GM21381 (cell line): ENCODE measurements around the gene SEC23IP.
"Not testable (repeated sequence)": the region's sequence is repeated elsewhere in the genome, so short reads cannot be mapped to it uniquely, and the experiment has no call there.

Source experiments
- ATAC-seq: cut with Tn5 transposase; IDR thresholded peaks from one replicate; pipeline ENCODE4 v1.9.1; 2021; ENCODE audit warnings: mild to moderate bottlenecking, moderate library complexity; ENCODE audit not compliant: unreplicated experiment

The SEC23IP gene

GRCh38 chr10:119892188-119893065 lies at the start of gene SEC23IP:
SEC23IP (plus strand) TSS chr10:119892730; CDS start chr10:119892783, 53 bp downstream.
- peak; percentile 99 for ATAC-seq

DNA sequence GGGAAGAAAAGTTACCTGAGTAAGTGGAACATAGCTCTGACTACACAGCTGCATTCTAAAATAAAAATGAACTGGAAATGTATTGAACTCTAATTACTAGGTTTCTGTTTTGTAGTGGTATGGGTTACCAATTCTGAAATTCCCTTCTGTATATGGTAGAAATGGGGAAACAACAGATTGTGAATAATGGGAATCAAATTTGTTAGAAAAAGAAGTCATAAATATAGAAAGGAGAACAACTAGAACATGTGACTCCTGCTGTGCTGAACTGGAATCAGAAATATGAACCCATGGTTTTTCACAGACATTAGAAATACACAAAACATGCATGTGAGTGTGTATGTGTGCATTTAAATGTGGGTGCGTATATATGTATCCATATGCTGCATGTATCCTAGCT lies 46.9 kb upstream of the SEC23IP start:
- no peak for ATAC-seq

GRCh38 chr10:119849031-119849789 lies 43.3 kb upstream of the SEC23IP start:
- no peak for ATAC-seq

GRCh38 chr10:119849944-119850343 lies 42.6 kb upstream of the SEC23IP start:
- ATAC-seq = no peak

- no peak for ATAC-seq
Observed at GRCh38 chr10:119852277-119852676, 40.3 kb upstream of the SEC23IP start.

- ATAC-seq = no peak
Observed at GRCh38 chr10:119852822-119853221, 39.7 kb upstream of the SEC23IP start.

GRCh38 chr10:119853574-119853973 lies 39.0 kb upstream of the SEC23IP start:
- ATAC-seq = no peak

DNA sequence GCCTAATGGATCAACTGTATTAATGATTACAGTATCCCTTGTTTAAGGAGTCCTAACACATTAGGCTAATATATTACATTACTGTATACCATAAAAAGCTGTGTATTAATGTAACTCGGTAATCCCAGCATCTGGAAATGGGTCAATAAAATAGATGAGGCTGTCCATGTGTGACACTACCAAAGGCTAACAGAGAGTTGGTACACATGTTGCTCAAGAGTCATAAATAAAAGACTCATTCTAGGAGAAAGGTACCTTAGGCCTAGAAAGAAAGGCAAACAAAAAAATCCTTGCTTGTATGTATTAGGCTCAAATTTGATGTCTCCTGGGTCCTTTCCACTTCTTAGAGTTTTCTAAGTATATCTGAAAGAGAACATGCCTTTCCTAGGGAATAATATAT lies 34.5 kb upstream of the SEC23IP start:
- no peak for ATAC-seq

GRCh38 chr10:119859420-119860258 lies 32.9 kb upstream of the SEC23IP start:
- no peak for ATAC-seq

DNA sequence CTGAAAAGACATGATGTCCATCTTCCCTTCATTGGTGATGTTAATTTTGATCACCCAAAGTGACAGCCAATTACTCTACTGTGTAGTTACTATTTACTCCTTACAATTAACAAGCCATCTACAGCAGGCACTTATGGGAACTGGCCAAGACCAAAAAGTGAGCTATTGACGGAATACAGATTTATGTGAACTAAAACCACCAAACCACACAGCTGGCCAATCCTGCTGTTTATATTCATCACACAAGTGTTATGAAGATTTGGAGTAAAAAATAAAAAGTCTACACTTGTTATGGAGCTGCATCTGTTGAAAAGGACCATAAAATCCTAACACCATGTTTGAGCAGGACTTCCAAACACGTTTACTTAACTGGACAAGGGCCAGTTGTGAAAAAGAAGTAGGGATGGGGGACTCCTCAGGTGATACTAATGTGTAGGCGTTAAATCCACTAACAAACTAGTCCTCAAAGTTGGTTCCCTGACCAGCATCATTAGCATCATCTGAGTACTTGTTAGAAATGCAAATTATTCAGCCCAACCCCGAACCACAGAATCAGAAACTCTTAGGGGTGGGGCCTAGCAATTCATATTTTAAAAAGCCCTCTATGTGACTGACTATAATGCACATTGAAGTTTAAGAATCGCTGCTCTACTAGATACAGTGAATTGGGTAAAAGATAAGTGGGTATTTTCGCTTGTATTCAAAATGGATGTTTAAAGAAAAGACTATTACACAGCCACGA lies 31.5 kb upstream of the SEC23IP start:
- ATAC-seq = no peak

DNA sequence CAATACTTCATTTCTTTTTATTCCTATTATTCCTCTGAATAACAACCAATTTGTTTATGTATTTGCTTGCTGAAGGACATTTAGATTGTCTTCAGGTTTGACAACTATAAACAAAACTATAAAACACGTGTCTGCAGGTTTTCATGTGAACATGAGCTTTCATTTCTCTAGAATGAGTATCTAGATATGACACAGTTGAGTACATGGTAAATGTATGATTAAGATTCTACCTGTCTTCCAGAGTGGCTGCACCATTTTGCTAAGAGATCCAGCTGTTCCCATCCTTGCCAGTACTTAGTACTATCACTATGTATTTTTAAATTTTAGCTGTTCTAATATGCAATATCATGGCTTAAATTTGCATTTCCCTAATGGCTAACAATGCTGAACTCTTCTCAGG lies 30.0 kb upstream of the SEC23IP start:
- no peak for ATAC-seq

DNA sequence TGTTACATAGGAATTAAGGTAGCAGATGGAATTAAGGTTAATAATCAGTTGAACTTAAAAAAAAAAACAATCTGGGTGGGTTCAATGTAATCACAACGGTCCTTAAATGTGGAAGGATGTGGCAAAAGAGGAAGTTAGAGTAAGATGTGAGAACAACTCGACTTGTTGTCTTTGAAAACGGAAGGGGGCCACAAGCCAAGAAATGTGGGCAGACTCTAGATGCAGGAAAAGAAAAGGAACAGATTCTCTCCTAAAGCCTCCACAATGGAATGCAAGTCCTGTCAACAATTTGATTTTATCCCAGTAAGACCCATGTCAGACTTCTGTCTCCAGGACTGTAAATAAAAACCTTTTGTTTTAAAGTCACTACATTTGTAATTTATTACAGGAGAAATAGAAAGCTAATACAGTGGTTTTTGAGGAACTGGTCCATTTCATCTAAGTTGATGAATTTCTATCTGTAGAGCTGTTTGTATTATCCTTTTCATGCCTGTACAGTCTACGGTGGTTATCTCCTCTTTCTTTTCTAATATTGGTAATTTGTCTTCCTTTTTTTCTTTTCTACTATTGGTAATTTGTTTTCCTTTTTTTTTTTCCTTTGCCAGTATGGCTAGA lies 28.5 kb upstream of the SEC23IP start:
- no peak for ATAC-seq

- ATAC-seq = no peak
Observed at GRCh38 chr10:119865699-119866240, 26.8 kb upstream of the SEC23IP start.

GRCh38 chr10:119867317-119867716 lies 25.2 kb upstream of the SEC23IP start:
- no peak for ATAC-seq

GRCh38 chr10:119869398-119869797 lies 23.1 kb upstream of the SEC23IP start:
- not testable (repeated sequence) for ATAC-seq

DNA sequence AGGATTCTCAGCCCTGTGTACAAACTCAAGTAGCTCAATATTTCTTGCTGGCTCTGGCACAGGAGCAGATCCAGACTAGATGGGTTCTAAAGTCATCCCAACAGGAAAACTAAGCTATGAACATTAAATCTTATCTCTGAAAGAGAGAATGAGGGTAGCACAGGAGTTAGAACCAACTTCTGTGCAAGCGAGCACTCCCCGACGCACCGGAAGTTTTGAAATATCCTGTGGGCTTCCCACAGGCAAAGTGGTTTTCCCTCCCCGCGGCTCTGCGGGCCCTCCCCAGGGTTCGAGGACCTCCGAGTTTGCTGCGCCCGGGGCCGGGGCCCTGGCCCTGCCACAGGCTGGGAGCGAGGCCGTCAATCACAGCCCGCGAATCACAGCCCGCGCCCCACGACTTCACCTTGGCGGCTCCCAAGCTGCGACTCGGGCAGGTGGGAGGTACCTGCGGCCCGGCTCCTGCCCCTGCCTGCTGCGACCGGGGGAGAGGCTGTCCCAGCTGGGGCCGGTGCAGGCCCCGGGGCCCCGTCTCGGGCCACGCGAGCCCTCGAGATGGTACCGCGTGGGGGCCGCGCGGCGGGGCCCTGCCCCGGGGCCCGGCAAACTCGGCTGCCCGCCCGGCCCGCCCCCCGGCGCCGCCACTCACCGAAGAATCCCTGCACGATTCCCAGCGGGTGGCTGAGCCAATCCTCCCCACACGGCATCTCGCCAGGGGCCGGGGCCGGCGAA lies 20.5 kb upstream of the SEC23IP start:
- ATAC-seq = peak; percentile 42

DNA sequence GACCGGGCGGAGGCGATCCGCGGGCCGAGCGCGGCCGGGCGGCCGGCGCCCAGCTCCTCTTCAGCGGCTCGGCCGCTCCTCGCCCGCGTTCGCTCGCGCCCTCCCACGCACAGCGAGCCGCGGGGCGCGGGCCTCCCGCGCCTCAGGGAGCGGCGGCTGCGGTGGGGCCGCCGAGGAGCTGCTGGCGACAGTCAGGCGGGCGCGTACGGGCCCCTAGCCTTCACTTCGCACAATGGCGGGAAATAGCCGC lies 20.0 kb upstream of the SEC23IP start, which contains the start of gene MCMBP:
TSS of gene MCMBP (minus strand) at position 234 of the 250 bp plus-strand sequence. CDS start 259 bp downstream, outside the sequence.
- ATAC-seq = no peak

DNA sequence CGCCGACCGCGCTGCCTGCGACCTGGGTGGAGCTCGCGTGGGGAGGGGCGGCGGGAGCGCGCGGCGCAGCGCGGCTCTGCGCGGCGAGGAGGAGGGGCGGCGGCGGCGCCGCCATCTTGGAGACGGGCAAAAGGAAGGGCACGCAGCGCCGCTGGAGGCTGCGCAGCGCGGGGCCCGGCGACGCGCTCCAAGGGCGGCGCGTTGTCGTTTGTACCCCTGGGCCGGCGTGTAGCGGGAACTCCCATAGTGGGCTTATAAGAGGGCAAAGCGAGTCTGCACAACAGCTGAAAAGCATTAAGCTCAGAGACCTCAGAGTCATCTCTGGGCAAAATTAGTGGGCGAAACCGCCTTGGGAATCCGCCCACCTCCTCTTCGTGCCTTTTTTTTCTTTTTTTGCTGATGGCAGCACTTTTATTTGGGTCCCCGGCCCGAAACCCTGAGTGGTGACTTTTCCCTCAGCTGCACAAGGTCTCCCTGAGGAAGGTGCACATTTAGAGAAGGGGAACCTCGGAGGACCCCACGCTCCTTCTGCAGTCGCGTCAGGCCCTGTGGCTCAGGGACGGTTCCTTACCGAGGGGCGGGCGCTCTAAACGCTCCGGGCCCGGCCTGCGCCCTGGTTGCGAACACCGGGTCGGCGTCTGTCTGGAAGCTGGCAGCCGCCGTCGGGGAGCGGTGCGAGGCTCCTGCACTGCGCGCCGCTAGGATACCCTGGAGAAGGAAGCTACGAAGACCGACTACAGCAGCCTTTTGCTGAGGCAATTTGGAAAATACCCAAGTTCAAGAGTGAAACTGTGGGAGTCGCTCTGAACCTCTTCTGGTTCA lies 19.5 kb upstream of the SEC23IP start:
- peak; percentile 92 for ATAC-seq
